ENCODE measurements around the gene PCDHGA1. TPM values are rescaled to one million over a fixed set of nuclear protein-coding genes. Genes with fewer than 3 reads are reported as not detected.

The PCDHGA1 gene
- total RNA-seq, 4 donors from 2014 or later: 0.26 to 0.38 (median 0.33) TPM

GRCh38 chr5:141529873-141530272, 199.6 kb downstream of the PCDHGA1 start:
- peak overlapping the region; percentile 77 for H3K27ac ChIP-seq
- DNase-seq (ENCODE audit: low spot score in 2 of 2): no peak
- WGBS: 96% methylated on average over 7 of the region's 7 CpGs
- no peak for TF ChIP-seq POLR2AphosphoS5 (IDR thresholded peaks at IDR 0.05)
- H3K4me1 ChIP-seq: peaks cover 39% of the 10 kb centered on the region
- no peaks in the 10 kb centered on the region for H3K27me3 ChIP-seq
- H3K4me3 ChIP-seq: no peak overlapping the region
- H3K36me3 ChIP-seq: peaks cover 40% of the 10 kb centered on the region
- H3K9me3 ChIP-seq: no peaks in the 10 kb centered on the region

GRCh38 chr5:141532726-141533125, 202.4 kb downstream of the PCDHGA1 start:
- no peak for TF ChIP-seq POLR2A (IDR thresholded peaks at IDR 0.05)

GRCh38 chr5:141533897-141534296, 203.6 kb downstream of the PCDHGA1 start:
- Histone ChIP-seq H3K36me3 (peaks cover 22% of the 10 kb centered on the region), H3K9me3 (no peaks in the 10 kb centered on the region), H3K27ac (no peak overlapping the region), H3K4me1 (peaks cover 13% of the 10 kb centered on the region), H3K27me3 (no peaks in the 10 kb centered on the region), H3K4me3 (no peak overlapping the region)
- WGBS: 89% methylated on average over 1 of the region's 1 CpG
- no peak for DNase-seq (ENCODE audit: low spot score in 2 of 2)
- TF ChIP-seq POLR2A (IDR thresholded peaks at IDR 0.05): no peak
- TF ChIP-seq CTCF (IDR thresholded peaks at IDR 0.05): no peak
- TF ChIP-seq POLR2AphosphoS5 (IDR thresholded peaks at IDR 0.05): no peak
- no peak for TF ChIP-seq EP300 (IDR thresholded peaks at IDR 0.05)

More at GRCh38 chr5:141532726-141533125, 202.4 kb downstream of the PCDHGA1 start:
- Histone ChIP-seq H3K36me3 (peaks cover 29% of the 10 kb centered on the region), H3K27me3 (no peaks in the 10 kb centered on the region), H3K27ac (no peak overlapping the region), H3K4me1 (peaks cover 25% of the 10 kb centered on the region), H3K4me3 (no peak overlapping the region), H3K9me3 (no peaks in the 10 kb centered on the region)
- DNase-seq (ENCODE audit: low spot score in 2 of 2): no peak
- WGBS: 100% methylated on average over 1 of the region's 1 CpG

- peaks cover 20% of the 10 kb centered on the region for H3K36me3 ChIP-seq
- no peak overlapping the region for H3K27ac ChIP-seq
- peaks cover 5% of the 10 kb centered on the region for H3K4me1 ChIP-seq
- H3K9me3 ChIP-seq: no peaks in the 10 kb centered on the region
- WGBS: 97% methylated on average over 4 of the region's 4 CpGs
- TF ChIP-seq CTCF (IDR thresholded peaks at IDR 0.05) (no peak), POLR2AphosphoS5 (IDR thresholded peaks at IDR 0.05) (no peak), POLR2A (IDR thresholded peaks at IDR 0.05) (no peak), EP300 (IDR thresholded peaks at IDR 0.05) (no peak)
- DNase-seq (ENCODE audit: low spot score in 2 of 2): no peak
- no peaks in the 10 kb centered on the region for H3K27me3 ChIP-seq
- H3K4me3 ChIP-seq: no peak overlapping the region
Observed at GRCh38 chr5:141534492-141535213, 204.3 kb downstream of the PCDHGA1 start.

- TF ChIP-seq POLR2AphosphoS5 (IDR thresholded peaks at IDR 0.05) (no peak), CTCF (IDR thresholded peaks at IDR 0.05) (no peak), EP300 (IDR thresholded peaks at IDR 0.05) (no peak), POLR2A (IDR thresholded peaks at IDR 0.05) (no peak)
- DNase-seq (ENCODE audit: low spot score in 2 of 2): no peak
- Histone ChIP-seq H3K9me3 (peaks cover 12% of the 10 kb centered on the region), H3K4me1 (no peaks in the 10 kb centered on the region), H3K27me3 (no peaks in the 10 kb centered on the region), H3K4me3 (no peak overlapping the region), H3K36me3 (peaks cover 25% of the 10 kb centered on the region), H3K27ac (no peak overlapping the region)
- WGBS: 71% methylated on average over 2 of the region's 2 CpGs
Observed at GRCh38 chr5:141543053-141543452, 212.7 kb downstream of the PCDHGA1 start.

GRCh38 chr5:141547488-141547887, 217.2 kb downstream of the PCDHGA1 start:
- TF ChIP-seq POLR2AphosphoS5 (IDR thresholded peaks at IDR 0.05) (no peak), POLR2A (IDR thresholded peaks at IDR 0.05) (no peak), EP300 (IDR thresholded peaks at IDR 0.05) (no peak), CTCF (IDR thresholded peaks at IDR 0.05) (no peak)
- H3K9me3 ChIP-seq: peaks cover 18% of the 10 kb centered on the region
- no peak overlapping the region for H3K4me3 ChIP-seq
- H3K36me3 ChIP-seq: peaks cover 41% of the 10 kb centered on the region
- no peak for DNase-seq (ENCODE audit: low spot score in 2 of 2)
- WGBS: 100% methylated on average over 1 of the region's 1 CpG
- H3K27ac ChIP-seq: no peak overlapping the region
- no peaks in the 10 kb centered on the region for H3K27me3 ChIP-seq
- no peaks in the 10 kb centered on the region for H3K4me1 ChIP-seq
